Activated naive CD4-positive, alpha-beta T cell treated with anti-CD3 and anti-CD28 coated beads, Interleukin-2, amount 10 ng/mL, durations not matched to agents 7 days and 5 days (primary cell): ENCODE measurements around the gene CEMIP2.
A peak's percentile ranks its signal among the peaks of the same experiment; 100 is the strongest.

ENCODE experiments used
- CTCF ChIA-PET: fragments of 350-600 bp; sonication (Branson Sonifier 250); formaldehyde crosslinking; loops from one replicate; lab custom pipeline; 2021; ENCODE audit warnings: antibody characterized with exemption; lab: Charles Lee
- DNase-seq: peaks from one replicate; pipeline ENCODE4 v3.0.0-alpha.2; 2020
- H3K27ac Mint-ChIP-seq: one replicate; pipeline ENCODE4 v1.8.0; 2021; ENCODE audit warnings: mild to moderate bottlenecking, moderate library complexity, mixed read lengths
- H3K27me3 Mint-ChIP-seq: one replicate; pipeline ENCODE4 v1.8.0; 2021; ENCODE audit warnings: mild to moderate bottlenecking, mixed read lengths
- H3K36me3 Mint-ChIP-seq: one replicate; pipeline ENCODE4 v1.8.0; 2021; ENCODE audit warnings: mixed read lengths
- H3K4me1 Mint-ChIP-seq: one replicate; pipeline ENCODE4 v1.8.0; 2021; ENCODE audit warnings: mixed read lengths
- H3K4me3 Mint-ChIP-seq: one replicate; pipeline ENCODE4 v1.8.0; 2021; ENCODE audit warnings: mild to moderate bottlenecking, moderate library complexity, mixed read lengths
- H3K9me3 Mint-ChIP-seq: one replicate; pipeline ENCODE4 v1.8.0; 2021; ENCODE audit warnings: mixed read lengths

The CEMIP2 gene

GRCh38 chr9:71793386-71794105 lies 25.2 kb upstream of the CEMIP2 start:
- CTCF ChIA-PET: interaction anchor here (1.2 to 3.3 kb wide), 3 partner anchors 11 to 232 kb away, joined by 5 to 29 read pairs (median 6); no protein-coding TSS in a partner anchor
- no peak overlapping the region for H3K4me3 Mint-ChIP-seq
- H3K36me3 Mint-ChIP-seq: peaks cover 16% of the 10 kb centered on the region
- DNase-seq: no peak
- peaks cover 56% of the 10 kb centered on the region for H3K4me1 Mint-ChIP-seq
- H3K27ac Mint-ChIP-seq: peak overlapping the region; percentile 98
- no peaks in the 10 kb centered on the region for H3K9me3 Mint-ChIP-seq
- H3K27me3 Mint-ChIP-seq: no peaks in the 10 kb centered on the region

GRCh38 chr9:71791875-71792274 lies 23.6 kb upstream of the CEMIP2 start:
- H3K4me3 Mint-ChIP-seq: no peak overlapping the region
- no peak for DNase-seq
- no peaks in the 10 kb centered on the region for H3K27me3 Mint-ChIP-seq
- peaks cover 48% of the 10 kb centered on the region for H3K4me1 Mint-ChIP-seq
- CTCF ChIA-PET: interaction anchor here (0.9 to 3.3 kb wide), 2 partner anchors 9 kb away, joined by 4 to 29 read pairs; no protein-coding TSS in a partner anchor
- peaks cover 16% of the 10 kb centered on the region for H3K36me3 Mint-ChIP-seq
- no peaks in the 10 kb centered on the region for H3K9me3 Mint-ChIP-seq
- H3K27ac Mint-ChIP-seq: no peak overlapping the region

- H3K27me3 Mint-ChIP-seq: no peaks in the 10 kb centered on the region
- no peak for DNase-seq
- CTCF ChIA-PET: no interaction called here
- H3K4me3 Mint-ChIP-seq: no peak overlapping the region
- H3K27ac Mint-ChIP-seq: no peak overlapping the region
- peaks cover 16% of the 10 kb centered on the region for H3K36me3 Mint-ChIP-seq
- no peaks in the 10 kb centered on the region for H3K9me3 Mint-ChIP-seq
- peaks cover 35% of the 10 kb centered on the region for H3K4me1 Mint-ChIP-seq
Observed at GRCh38 chr9:71790296-71790695, 22.0 kb upstream of the CEMIP2 start.

GRCh38 chr9:71783120-71783523 lies 14.8 kb upstream of the CEMIP2 start:
- H3K4me1 Mint-ChIP-seq: peaks cover 48% of the 10 kb centered on the region
- CTCF ChIA-PET: interaction anchor here (0.6 to 4.6 kb wide), 20 partner anchors 8 to 243 kb away, joined by 3 to 32 read pairs (median 5); no protein-coding TSS in a partner anchor
- peaks cover 6% of the 10 kb centered on the region for H3K36me3 Mint-ChIP-seq
- peaks cover 2% of the 10 kb centered on the region for H3K9me3 Mint-ChIP-seq
- peak overlapping the region; percentile 54 for H3K4me3 Mint-ChIP-seq
- peak; percentile 91 for DNase-seq
- H3K27ac Mint-ChIP-seq: peak overlapping the region; percentile 99
- no peaks in the 10 kb centered on the region for H3K27me3 Mint-ChIP-seq

GRCh38 chr9:71781391-71781790 lies 13.1 kb upstream of the CEMIP2 start:
- CTCF ChIA-PET: interaction anchor here (0.7 to 4.6 kb wide), 8 partner anchors 12 to 177 kb away, joined by 3 to 32 read pairs (median 16); partner anchors contain the start of gene CEMIP2
- no peak for DNase-seq
- no peak overlapping the region for H3K4me3 Mint-ChIP-seq
- H3K36me3 Mint-ChIP-seq: peaks cover 6% of the 10 kb centered on the region
- peak overlapping the region; percentile 99 for H3K27ac Mint-ChIP-seq
- no peaks in the 10 kb centered on the region for H3K27me3 Mint-ChIP-seq
- peaks cover 2% of the 10 kb centered on the region for H3K9me3 Mint-ChIP-seq
- H3K4me1 Mint-ChIP-seq: peaks cover 51% of the 10 kb centered on the region

GRCh38 chr9:71780953-71781352 lies 12.6 kb upstream of the CEMIP2 start:
- Mint-ChIP-seq H3K9me3 (peaks cover 2% of the 10 kb centered on the region), H3K4me1 (peaks cover 54% of the 10 kb centered on the region)
- CTCF ChIA-PET: interaction anchor here (0.7 to 4.6 kb wide), 7 partner anchors 12 to 176 kb away, joined by 3 to 32 read pairs (median 18); partner anchors contain the start of gene CEMIP2

GRCh38 chr9:71778085-71778484 lies 9.8 kb upstream of the CEMIP2 start:
- no peaks in the 10 kb centered on the region for H3K36me3 Mint-ChIP-seq
- H3K9me3 Mint-ChIP-seq: no peaks in the 10 kb centered on the region
- DNase-seq: no peak
- H3K4me3 Mint-ChIP-seq: no peak overlapping the region
- no peak overlapping the region for H3K27ac Mint-ChIP-seq
- CTCF ChIA-PET: interaction anchor here (0.7 to 2.8 kb wide), 3 partner anchors 27 to 75 kb away, joined by 3 to 12 read pairs (median 6); no protein-coding TSS in a partner anchor
- H3K4me1 Mint-ChIP-seq: peaks cover 44% of the 10 kb centered on the region
- no peaks in the 10 kb centered on the region for H3K27me3 Mint-ChIP-seq

More at GRCh38 chr9:71780953-71781352, 12.6 kb upstream of the CEMIP2 start:
- Mint-ChIP-seq H3K27ac (peak overlapping the region; percentile 99), H3K4me3 (no peak overlapping the region), H3K36me3 (peaks cover 6% of the 10 kb centered on the region), H3K27me3 (no peaks in the 10 kb centered on the region)
- no peak for DNase-seq

GRCh38 chr9:71774920-71775319 lies 6.6 kb upstream of the CEMIP2 start:
- no peak for DNase-seq

GRCh38 chr9:71772726-71773125 lies 4.4 kb upstream of the CEMIP2 start:
- Mint-ChIP-seq H3K4me3 (no peak overlapping the region), H3K36me3 (peaks cover 3% of the 10 kb centered on the region), H3K27me3 (no peaks in the 10 kb centered on the region), H3K4me1 (peaks cover 25% of the 10 kb centered on the region), H3K9me3 (no peaks in the 10 kb centered on the region), H3K27ac (no peak overlapping the region)
- no peak for DNase-seq
- CTCF ChIA-PET: no interaction called here

More at GRCh38 chr9:71774920-71775319, 6.6 kb upstream of the CEMIP2 start:
- peaks cover 24% of the 10 kb centered on the region for H3K4me1 Mint-ChIP-seq
- CTCF ChIA-PET: no interaction called here
- peak overlapping the region; percentile 20 for H3K27ac Mint-ChIP-seq
- no peaks in the 10 kb centered on the region for H3K36me3 Mint-ChIP-seq
- no peak overlapping the region for H3K4me3 Mint-ChIP-seq
- H3K9me3 Mint-ChIP-seq: no peaks in the 10 kb centered on the region
- no peaks in the 10 kb centered on the region for H3K27me3 Mint-ChIP-seq

- CTCF ChIA-PET: interaction anchor here (1.3 to 2.7 kb wide), 6 partner anchors 10 to 485 kb away, joined by 3 to 18 read pairs (median 14); no protein-coding TSS in a partner anchor
- H3K4me1 Mint-ChIP-seq: peaks cover 30% of the 10 kb centered on the region
- H3K4me3 Mint-ChIP-seq: peak overlapping the region; percentile 89
- DNase-seq: no peak
- H3K27me3 Mint-ChIP-seq: no peaks in the 10 kb centered on the region
- peaks cover 19% of the 10 kb centered on the region for H3K36me3 Mint-ChIP-seq
- H3K27ac Mint-ChIP-seq: peak overlapping the region; percentile 94
- H3K9me3 Mint-ChIP-seq: no peaks in the 10 kb centered on the region
Observed at GRCh38 chr9:71770170-71770569, 1.9 kb upstream of the CEMIP2 start.

- DNase-seq: peak; percentile 84
- H3K9me3 Mint-ChIP-seq: no peaks in the 10 kb centered on the region
- peaks cover 31% of the 10 kb centered on the region for H3K4me1 Mint-ChIP-seq
- H3K4me3 Mint-ChIP-seq: peak overlapping the region; percentile 89
- peaks cover 24% of the 10 kb centered on the region for H3K36me3 Mint-ChIP-seq
- CTCF ChIA-PET: interaction anchor here (0.5 to 2.7 kb wide), 11 partner anchors 11 to 485 kb away, joined by 3 to 18 read pairs (median 5); no protein-coding TSS in a partner anchor
- peak overlapping the region; percentile 94 for H3K27ac Mint-ChIP-seq
- no peaks in the 10 kb centered on the region for H3K27me3 Mint-ChIP-seq
Observed at GRCh38 chr9:71769175-71770161, 1.2 kb upstream of the CEMIP2 start.

GRCh38 chr9:71767776-71768321 lies 464 bp downstream of the CEMIP2 start:
- peak; percentile 40 for DNase-seq
- Mint-ChIP-seq H3K27me3 (no peaks in the 10 kb centered on the region), H3K27ac (peak overlapping the region; percentile 96), H3K4me3 (peak overlapping the region; percentile 84), H3K9me3 (no peaks in the 10 kb centered on the region), H3K36me3 (peaks cover 31% of the 10 kb centered on the region), H3K4me1 (peaks cover 44% of the 10 kb centered on the region)
- CTCF ChIA-PET: interaction anchor here (1.0 to 3.7 kb wide), 12 partner anchors 12 to 483 kb away, joined by 3 to 18 read pairs (median 4); no protein-coding TSS in a partner anchor

GRCh38 chr9:71767163-71767775 lies 1.0 kb downstream of the CEMIP2 start:
- H3K27ac Mint-ChIP-seq: peak overlapping the region; percentile 96
- peak overlapping the region; percentile 84 for H3K4me3 Mint-ChIP-seq
- no peaks in the 10 kb centered on the region for H3K27me3 Mint-ChIP-seq
- peaks cover 49% of the 10 kb centered on the region for H3K4me1 Mint-ChIP-seq
- CTCF ChIA-PET: interaction anchor here (0.7 to 3.7 kb wide), 13 partner anchors 15 to 483 kb away, joined by 3 to 14 read pairs (median 4); no protein-coding TSS in a partner anchor
- H3K36me3 Mint-ChIP-seq: peaks cover 31% of the 10 kb centered on the region
- H3K9me3 Mint-ChIP-seq: no peaks in the 10 kb centered on the region
- no peak for DNase-seq
